ENCODE data around the gene AHRR.
A peak's percentile ranks its signal among the peaks of the same experiment; 100 is the strongest.

Gene AHRR

DNA sequence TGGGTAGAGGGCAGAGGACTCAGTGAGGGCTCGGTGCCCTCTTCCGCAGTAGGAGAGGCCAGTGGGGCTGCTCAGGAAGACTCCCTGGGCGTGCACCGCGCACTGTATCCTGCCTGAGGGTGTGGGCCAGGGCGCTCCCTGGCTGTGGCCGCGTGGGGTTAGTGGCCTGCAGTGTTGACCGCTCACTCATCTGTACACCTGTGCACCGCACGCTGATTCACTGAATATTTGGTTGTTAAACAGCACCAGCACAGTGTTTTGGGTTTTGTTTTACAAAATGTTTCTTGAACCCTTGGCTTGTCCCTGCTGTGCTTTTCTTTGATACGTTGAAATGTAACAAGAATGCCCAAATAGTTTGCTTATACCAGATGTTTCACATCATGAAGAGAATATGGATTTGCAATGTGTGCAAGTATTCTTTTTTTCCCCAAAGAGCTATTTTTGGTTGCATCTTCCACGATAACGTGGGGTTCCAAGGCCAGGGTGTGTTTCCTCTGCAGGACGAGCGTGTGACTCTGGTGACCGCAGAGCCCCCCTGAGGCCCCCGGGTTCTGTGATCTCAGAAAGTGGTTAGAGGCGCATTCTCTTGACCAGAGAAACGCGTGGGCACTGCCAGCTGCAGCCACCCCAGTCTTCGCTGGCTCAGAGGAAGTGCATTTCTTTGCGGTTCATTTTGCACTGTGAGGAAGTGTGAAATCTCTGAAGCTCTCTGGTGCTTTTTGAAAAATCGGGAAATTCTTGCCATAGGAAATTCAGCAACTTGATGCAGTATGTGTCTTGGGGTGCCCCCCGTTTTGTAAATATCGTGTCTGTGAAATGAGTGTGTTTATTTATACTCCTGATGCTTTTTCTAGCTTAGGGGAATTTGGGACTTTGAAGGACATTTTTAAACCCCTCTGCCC is 46.9 kb downstream of the AHRR start:
- peak in 1 of 2 donors; percentile 17 for DNase-seq

DNA sequence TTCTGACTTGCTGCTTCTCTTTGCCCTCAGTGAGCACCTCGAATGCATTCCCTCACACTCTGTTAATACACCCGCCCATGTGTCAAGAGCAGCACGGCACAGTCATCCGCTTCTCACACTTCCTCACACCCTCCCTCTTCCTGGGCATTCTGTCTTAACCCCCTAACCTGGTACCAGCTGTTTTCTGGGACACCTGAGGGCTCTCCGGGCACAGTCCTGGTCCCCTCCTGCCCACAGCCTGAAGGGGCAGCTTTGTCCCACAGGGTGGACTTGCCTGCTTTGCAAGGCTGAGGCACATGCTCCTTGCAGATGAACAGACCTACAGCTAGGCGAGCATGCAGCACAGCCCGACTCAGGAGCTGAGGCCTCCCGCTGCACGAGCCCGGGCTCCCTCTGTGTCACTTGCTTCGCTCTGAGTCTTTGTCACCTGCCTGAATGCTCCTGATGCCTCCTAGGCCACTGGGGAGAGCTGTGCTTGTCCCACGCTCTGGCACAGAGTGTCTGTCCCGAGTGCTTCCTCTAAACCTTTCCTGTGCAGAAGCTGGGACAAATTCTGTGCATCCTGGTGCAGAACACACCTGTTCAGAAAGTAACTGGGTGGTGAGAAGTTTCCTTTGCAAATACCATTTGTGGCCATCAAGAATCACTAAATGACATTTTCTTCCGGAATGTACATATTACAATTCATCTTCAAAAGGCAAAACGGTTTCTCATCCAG is 47.8 kb downstream of the AHRR start:
- peak in 1 of 2 donors; percentile 19 for DNase-seq

DNA sequence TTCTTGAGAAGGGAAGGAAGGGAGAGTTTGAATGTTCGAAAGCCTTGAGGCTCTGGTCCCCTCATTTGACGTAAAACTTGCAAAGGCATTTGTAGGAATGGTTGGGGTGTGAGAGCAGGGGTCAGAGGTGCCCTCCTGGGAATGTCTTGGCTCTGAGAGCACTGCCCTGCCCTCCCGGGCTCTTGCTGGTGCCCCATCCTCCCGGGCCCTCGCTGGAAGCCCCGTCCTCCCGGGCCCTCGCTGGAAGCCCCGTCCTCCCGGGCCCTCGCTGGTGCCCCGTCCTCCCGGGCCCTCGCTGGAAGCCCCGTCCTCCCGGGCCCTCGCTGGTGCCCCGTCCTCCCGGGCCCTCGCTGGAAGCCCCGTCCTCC is 48.3 kb downstream of the AHRR start:
- DNase-seq = peak in 1 of 2 donors; percentile 10

DNA sequence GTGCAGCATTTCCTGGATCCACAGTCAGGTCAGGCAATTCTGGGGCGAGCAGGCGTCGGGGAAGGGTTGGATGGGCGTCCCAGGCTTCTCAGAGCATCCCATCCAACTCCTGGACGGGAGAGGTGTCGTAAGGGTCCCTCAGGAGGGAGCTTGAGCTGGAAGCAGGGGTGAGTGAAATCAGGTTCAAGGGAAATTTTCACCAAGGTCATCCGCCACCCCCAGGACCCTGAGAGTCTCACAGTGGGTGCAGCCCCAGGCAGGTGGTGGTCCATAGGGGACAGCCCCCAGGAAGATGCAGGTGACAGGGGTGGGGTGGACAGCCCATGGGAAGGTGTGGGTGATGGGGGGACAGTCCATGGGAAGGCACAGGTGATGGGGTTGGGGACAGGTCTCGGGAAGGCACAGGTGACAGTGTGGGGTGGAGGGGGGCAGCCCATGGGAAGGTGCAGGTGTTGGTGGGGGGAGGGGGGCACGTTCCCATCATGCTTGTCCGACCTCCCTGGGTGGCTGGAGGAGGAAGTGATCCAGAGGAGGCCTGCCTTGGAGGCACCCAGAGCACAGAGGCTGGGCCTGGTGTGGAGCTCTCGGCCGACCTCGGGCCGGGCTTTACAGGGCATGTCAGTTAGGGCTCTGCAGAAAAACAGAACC is 48.9 kb downstream of the AHRR start:
- DNase-seq = peak in 1 of 2 donors; percentile 16

DNA sequence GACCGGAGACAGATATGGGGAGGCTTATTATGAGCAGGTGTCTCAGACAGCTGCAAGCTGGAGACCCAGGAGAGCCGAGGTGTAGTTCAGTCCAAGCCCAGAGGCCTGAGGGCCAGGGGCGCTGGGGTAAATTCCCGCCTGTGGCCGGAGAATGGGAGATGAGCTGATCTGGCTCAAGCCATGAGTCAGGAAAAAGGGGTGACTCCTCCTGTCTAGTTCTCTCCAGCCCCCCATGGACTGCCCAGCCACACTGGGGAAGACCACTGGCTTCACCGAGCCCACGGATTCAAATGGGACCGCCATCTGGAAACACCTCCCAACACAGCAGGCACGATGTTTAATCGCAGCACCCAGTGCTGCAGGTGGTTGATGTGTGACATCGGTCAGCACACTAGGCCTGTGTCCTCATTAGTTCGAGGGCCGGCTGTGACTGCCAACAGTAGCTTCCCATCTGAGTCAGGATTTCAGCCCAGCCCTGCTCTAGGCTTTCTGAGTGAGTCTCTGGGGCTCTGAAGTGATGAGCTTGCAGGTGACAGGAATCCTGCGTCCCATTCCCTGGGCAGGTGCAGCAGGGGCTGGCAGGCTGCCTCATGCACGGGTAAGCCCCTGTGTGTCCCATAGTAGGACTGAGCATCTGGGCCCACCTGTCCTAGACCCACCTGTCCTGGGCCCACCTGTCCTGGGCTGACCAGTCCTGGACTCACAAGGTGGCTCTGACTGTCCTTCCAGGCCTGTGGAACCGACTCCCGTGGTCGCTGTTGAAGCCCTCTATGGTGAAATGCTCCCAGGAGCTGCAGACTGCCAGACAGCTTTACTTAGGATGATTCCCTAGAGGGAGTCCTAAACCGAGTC is 49.7 kb downstream of the AHRR start:
- peak in 1 of 2 donors; percentile 18 for DNase-seq

DNA sequence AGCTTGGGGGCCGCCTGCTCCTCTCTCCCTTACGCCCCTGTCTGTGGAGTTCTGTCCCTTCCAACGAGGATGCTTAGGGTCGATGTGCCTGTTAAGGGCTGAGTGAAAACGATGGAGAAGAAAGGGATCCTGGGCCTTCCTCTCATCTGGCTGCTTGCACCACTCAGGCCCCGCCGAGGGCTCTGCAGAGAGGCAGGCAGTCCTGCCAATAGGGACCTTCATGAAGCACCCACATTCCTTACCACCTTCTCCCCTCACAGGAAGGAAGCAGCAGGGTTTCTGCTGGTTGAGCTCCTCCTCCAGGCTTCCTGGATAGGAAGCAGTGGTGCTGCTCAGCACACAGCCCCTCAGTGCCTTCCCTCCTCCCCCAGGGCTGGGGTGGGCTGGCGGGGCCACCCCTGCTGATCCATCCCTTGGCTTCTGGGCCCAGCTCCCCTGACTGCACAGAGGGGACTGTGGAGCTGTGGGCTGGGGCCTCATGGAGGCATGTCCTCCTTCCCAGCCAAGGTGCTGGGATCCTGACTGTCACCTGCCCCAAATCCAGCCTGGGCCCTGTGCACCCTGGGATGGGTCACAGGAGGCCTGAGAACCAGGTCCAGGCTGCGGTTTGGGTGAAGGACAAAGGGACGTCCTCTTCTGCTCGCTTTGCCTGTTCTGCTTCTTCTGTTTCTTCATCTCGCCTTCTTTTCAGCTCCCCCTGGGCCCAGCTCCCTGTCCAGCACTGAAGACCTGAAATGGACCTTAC is 50.5 kb downstream of the AHRR start:
- DNase-seq = peak in 1 of 2 donors; percentile 18

DNA sequence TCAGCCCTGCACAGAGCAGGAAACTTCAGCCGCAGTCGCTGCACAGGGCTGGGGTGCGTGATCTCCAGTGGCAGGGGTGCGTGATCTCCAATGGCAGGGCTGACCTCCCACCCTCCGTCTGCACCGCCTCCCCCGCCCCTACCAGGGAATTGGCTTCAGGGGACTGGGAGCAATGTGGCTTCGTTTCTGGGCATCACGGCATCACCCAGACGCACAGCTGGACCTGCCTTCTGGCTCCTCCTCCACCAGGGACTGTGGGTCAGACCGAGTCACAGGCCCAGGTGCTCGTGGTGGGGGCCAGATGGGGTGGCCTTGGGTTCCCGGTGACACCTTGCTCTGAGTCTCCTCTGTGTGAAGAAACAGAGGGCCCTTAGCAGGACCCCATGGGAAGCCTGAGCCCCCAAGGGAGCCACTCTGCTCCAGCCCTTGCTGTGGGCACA is 51.1 kb downstream of the AHRR start:
- peak in 1 of 2 donors; percentile 17 for DNase-seq

DNA sequence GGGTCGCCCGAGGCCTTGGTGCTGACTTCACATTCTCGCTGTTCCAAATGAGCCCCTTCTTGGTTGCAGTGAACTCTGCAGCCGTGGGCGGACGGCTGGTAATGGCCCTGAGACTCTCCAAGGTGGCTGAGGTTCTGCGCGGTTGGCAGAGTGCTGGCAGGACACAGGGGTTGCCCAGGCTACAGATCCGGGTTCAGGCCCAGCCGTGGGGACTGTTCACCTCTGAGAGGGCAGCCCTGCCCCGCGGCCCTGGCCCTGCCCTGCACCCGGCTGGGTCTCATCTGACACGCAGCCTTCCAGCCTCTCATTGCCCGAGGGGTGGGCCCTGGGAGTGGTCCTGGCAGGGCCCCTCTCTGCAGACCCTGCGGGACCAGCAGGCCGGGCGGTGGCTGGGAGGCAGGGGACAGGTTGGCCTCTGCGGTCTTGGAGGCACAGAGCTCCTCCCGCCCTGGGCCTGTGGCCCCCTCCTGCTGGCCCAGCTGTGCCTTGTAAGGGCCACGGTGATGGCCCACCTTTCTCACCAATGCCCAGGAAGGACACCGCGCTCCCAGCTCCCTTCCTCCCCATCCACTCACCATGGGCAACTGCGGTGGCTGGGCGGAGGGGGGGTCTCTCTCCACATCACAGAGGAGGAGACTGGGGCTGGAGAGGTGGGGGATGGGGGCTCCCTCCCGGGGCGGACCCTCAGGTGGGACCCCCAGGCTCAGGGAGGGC is 51.6 kb downstream of the AHRR start:
- DNase-seq = peak in 1 of 2 donors; percentile 31

DNA sequence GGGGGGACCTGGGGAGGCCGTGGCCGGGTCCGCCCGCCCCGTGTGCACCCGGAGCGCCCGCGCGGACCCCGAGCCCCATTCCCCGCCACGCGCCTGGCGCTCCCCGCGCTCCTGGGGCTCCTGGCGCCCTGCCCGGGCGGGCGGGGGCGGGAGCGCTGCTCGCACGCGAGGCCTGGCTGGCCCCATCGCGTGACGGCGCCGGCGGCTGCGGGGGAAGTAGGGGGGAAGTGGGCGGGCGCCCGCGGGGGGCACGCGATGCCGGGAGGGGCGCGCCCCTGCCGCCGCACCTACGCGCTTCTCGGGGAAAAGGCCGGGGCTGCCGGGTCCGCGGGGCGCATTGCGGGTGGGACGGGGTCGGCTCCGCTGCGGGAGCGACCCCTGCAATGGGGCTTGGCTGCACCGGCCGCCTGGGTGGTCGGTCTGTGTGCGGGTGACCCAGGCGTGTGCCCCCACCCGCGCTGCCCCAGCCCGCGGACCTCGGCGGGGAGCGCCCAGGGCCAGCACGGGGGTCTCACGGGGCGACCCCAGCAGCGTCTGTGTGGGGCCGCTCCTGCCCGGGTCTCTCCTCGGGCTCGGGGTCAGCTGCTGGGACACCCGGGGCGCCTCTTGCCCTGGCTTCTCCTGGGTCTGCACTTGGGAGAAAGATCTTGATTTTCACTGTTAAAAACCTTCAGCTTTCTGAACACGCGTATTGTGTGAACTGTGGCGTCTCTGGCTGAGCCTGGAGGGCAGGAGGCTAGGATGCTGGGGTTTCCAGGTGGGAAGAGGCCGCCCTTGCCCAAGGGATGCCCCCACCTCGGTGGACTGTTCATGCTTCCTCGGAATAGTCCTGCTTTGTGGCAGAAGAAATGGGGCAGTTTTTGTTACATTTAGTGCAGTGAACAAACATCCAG is 52.4 kb downstream of the AHRR start:
- peak; percentile 83 to 84 for DNase-seq

DNA sequence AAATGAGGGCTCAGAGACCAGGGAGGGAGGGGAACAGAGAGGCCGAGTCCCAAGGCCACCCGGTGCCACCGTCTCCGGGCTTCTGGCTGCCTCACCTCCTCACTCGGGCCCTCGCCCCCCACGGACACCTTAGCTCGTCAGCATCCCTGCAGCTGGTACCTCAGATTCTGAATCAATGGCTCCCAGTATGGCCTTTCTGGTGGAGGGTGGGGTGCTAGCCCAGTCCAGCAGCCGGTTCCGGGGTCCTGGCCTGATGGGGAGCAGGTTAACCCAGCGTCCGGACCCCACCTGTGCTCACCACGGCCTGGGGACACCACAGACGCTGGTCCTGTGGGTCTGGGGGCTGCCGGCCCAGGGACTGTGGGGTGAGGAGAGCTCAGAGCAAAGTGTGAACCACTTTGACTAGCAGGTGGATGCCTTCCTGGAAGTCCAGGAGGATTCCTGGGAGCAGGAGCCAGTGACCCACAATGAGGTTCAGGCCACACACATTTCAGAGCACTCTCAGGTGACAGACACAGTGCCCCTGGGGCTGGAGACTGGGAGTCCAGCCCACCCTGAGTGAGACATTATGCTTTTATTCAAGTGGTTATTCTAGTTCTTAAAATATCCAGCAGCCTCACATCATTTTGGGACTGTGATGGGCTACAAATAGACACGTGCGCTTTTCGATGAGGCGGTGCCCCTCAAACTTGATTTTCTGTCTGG is 53.3 kb downstream of the AHRR start:
- peak in 1 of 2 donors; percentile 21 for DNase-seq

DNA sequence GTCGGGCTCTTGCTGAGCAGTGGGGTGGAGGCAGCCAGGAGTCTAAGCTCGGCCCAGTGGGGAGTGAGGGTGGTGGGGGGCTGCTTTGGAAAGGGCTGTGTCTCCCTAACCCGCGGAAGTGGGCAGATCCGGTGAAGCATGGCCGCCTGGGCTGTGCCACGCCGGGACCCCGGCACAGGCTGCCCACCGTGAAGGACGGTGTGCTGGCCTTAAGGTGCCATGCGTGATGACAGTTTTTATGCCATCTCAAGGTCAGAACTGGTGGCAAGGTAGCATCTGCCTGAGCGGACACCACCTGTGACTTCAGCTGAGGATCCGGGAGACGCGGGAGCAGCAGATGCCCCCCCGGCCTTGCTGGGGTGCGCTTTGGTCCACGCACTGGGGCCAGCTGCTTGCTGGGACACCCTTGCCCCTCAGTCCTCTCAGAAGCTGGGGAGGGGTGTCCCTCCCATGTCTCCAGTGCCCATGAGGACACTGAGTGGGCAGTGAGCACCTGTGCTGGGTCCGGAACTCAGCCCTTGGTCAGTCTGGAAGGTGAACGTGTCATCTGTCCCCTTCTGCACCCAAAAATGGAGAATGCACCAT is 53.9 kb downstream of the AHRR start:
- peak in 1 of 2 donors; percentile 17 for DNase-seq

DNA sequence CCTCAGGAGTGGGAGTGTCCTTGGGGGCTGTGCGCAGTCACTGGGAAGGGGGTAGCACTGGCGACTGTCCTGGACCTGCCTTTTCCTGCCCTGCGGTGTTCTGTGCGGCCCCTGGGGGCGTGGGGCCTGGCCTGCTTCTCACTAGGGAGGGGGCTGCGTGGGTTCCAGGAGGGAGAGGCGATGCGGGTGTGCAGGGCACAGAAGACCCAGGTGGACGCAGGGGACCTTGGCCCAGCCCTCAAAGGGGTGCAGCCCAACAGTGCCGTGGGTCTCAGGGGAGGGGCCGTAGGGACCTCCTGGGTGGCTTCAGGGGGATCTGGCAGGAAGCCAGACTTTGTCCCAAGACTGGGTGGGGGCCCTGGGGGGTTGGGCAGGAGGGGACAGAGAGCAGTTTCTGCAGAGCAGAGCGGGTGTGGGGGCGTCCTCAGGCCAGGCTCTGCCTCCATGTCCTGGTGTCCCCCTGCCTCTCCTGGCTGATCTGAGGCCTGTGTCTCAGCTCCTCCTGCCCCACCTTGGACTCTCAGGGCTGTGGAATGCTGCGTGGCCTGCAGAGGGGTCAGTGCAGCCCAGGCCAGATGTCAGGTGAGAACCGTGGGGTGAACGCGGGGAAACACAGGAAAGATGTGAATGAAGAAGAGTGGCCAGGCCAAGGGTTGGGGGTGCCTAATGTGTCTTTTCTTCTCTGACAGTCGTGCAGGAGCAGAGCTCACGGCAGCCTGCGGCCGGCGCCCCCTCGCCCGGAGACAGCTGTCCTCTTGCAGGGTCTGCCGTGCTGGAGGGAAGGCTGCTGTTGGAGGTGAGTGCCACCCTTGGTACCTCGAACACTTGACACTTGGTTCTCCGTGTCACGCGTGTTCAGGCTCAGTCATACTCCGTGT is 54.6 kb downstream of the AHRR start:
- peak in 1 of 2 donors; percentile 18 for DNase-seq

DNA sequence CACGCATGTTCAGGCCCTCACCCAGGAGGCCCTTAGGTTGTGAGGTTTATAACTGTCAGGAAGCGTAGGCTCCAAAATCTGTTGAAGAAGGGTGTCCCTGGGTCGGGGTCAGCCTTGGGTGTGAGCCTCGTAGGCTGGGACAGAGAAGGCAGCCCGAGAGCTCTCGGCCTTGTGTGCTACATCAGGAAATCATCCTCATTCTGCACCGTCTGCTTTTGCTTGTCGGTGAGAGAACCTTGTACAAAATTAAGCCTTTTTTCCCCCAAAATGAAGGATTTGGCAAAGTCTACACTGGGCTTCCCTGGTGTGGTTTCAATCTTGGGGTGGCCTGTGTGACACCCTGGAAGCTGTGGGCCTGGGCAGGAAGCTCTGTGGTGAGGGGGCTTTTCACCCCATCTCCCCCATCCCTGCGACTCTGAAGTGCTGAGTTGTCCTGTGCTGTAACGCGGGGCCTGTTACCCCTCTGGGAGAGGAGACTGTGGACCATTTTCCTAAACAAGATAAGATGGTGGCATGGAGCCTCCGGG is 55.3 kb downstream of the AHRR start:
- DNase-seq = peak in 1 of 2 donors; percentile 17

DNA sequence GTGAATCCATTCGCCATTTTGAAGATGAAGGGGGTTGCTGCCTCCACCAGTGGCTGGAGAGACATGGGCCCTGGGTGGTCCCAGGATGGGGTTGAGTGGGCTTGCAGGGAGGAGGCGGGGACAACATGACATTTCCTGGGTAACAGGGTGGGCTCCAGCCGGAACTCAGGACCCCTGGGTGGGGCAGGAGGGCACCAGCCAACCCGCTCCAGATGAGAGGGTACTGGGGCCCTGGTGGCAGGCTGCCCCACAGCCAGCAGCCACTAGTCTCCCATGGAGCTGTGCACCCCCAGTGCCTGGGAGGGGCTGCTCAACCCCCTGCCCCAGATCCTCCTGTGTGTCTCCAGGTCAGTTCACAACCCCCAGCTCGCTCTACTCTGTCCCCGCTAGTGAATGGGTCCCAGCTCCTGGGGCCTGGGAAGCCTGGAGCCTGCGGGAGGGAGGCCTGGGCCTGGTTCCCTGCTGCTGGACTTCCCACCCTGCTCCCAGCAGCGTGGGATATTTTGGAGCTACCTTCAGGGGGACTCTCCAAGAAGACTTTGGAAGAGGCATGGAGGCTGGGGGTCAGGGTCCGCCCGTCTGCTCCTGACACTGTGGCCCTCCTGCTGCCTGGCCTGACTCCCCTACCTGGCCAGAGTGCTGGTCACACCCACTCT is 55.9 kb downstream of the AHRR start:
- DNase-seq = peak in 1 of 2 donors; percentile 16

DNA sequence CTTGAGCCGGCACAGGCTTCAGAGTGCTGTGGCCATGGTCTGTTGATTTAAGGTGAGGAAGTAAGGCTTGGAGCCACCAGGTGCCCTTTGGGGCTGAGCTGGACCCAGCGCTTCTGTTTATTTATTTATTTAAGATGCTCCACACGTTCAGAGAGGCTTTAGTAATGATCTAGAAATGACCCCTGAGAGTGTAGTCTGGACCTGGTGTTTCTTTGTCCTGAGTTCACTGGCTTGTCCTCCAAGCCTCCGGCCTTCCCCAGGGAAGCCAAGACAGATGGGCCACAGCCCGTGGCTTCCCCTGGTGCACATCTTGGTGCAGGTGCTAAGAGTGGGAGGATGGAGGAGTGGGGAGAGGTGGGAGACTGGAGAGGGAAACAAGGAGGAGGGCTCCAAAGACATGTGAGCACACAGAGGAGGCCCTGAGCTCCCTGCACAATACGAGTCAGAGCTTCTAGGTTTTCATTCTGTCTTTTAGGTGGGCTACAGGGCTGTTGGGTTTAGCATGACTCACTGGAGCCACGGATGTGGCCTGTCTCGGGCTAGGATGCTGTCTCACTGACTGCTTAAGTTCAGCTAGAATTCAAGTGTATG is 56.9 kb downstream of the AHRR start:
- DNase-seq = peak; percentile 49 to 62

DNA sequence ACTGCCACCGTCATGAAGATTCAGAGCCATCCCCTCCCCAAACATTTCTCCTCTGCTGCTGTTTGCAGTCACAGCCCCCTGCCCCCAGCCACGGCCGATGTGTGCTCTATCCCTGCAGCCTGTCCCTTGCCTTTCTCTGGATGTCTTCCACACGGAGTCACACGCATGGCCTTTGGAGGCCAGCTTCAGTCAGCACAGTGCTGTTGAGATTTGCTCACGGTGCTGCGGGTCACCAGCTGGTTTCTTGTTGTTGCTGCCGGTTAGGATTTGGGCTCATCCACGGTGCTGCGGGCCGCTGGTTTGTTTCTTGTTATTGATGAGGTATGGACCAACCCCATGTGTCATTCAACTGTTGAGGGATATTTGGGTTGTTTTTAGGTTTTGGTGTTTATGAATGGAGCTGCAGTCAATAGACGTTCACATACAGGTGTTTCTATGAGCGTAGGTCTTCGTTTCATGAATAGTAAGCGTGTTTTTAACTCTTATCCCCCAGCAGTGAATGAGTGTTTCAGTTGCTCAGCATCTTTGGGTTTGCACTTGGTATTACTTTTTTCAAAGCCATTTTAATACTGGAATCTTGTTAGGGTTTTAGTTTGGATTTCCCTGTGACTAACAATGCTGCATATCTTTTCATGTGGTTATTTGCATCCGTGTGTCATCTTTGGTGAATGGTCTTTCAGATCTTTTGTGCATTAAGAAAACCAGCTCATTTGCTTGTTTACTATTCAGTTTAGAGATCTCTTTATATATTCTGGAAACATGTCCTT is 57.6 kb downstream of the AHRR start:
- peak in 1 of 2 donors; percentile 27 for DNase-seq

Measured in stimulated activated CD4-positive, alpha-beta T cell treated with anti-CD3 and anti-CD28 coated beads, Interleukin-2, amount 100 ng/mL, for 24 hours (primary cell).